ENCODE data around the gene VPS37D.
A peak's percentile ranks its signal among the peaks of the same experiment; 100 is the strongest.

The VPS37D gene

DNA sequence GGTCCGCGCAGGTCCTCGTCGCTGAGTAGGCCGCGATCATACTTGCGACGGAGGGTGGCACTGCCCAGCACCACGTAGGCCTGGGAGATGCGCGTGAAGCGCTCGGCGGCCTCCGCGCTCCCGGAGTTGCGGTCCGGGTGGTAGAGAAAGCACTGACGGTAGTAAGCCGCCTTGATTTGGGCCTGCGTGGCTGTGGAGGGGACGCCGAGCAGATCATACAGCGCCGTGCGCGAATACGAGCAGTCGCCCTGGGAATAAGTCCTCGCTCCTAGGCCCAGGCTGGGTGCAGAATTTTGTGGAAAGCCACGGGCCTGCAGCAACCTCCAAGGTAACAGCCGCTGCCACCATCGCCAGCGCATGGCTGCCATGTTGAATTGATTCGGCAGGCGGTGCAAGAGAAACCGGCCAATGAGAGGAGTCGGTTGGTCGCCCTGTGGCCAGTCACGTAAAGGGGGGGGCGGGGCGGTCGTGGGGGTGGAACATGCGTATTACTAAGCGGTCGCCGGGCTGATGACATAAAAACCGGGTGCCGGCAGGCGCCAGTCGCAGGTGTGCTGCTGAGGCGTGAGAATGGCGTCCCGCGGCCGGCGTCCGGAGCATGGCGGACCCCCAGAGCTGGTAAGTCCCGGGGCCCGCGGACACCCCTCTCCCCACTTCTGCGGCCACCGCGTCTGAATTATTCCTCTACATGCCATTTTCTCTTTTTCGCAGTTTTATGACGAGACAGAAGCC lies 15.6 kb downstream of the VPS37D start, which contains the start of the genes BUD23 and DNAJC30:
TSS of gene BUD23 (plus strand) at position 542 of the 732 bp plus-strand sequence. CDS start at position 571, 29 bp downstream.
TSS of gene DNAJC30 (minus strand) at position 398 of the 732 bp plus-strand sequence. CDS start at position 368, 30 bp downstream.
- Histone ChIP-seq H3K4me3 (ENCODE audit: low read length) (peak within 1 kb of the TSS; percentile 97), H3K9ac (ENCODE audit: low read depth, low read length) (peak within 1 kb of the TSS; percentile 98), H3K27ac (ENCODE audit: low read length) (peak within 1 kb of the TSS; percentile 74), H3K27me3 (ENCODE audit: insufficient read depth, low read length) (no peaks in the 10 kb centered on the region), H3K36me3 (ENCODE audit: insufficient read depth, low read depth, low read length) (peaks cover 27% of the 10 kb centered on the region), H3K9me3 (ENCODE audit: insufficient read depth, low read depth, low read length) (no peaks in the 10 kb centered on the region), H3K4me1 (ENCODE audit: insufficient read depth, low read length) (peaks cover 2% of the 10 kb centered on the region; the same call in 1 of the 2 replicates)

DNA sequence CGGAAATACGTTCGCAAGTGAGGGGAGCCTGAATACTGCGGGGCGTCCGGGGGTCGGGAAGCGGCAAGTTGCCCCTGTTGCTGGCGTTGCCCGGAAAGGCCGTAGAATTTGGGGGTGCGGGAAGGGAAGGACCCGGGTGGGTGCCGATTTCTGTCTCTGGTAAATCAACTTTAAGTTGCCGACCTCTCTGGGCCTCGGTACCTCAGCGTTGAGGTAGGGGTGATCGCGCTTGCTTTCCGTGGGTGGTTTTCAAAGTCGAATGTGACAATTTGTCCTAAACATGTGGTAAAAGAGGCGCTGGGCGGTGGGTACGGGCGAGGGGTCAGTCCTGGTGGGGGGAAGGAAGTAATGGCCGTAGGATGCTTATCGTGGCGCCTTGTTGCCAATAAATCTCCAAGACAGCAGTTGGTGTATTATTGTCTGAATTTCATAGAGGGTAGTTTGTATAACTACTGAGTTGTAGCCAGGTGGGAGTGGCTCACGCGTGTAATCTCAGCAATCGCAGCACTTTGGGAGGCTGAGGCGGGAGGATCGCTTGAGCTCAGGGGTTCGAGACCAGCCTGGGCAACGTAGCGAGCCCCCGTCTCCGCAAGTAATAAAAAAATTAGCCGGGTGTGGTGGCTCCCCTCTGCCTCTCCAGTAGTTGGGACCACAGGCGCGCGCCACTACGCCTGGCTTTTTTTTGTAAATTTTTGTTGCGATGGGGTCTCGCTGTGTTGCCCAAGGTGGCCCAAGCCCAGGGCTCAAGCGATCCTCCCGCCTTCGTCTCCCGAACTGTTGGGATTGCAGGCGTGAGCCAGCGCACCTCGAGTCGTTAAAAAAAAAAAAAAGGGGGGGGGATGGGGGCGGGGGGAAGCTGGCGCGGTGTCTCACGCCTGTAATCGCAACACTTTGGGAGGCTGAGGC lies 16.4 kb downstream of the VPS37D start:
- no peaks in the 10 kb centered on the region for H3K27me3 ChIP-seq (ENCODE audit: insufficient read depth, low read length)
- H3K9ac ChIP-seq (ENCODE audit: low read depth, low read length), result peak overlapping the region; percentile 98
- H3K36me3 ChIP-seq (ENCODE audit: insufficient read depth, low read depth, low read length), result peaks cover 30% of the 10 kb centered on the region

DNA sequence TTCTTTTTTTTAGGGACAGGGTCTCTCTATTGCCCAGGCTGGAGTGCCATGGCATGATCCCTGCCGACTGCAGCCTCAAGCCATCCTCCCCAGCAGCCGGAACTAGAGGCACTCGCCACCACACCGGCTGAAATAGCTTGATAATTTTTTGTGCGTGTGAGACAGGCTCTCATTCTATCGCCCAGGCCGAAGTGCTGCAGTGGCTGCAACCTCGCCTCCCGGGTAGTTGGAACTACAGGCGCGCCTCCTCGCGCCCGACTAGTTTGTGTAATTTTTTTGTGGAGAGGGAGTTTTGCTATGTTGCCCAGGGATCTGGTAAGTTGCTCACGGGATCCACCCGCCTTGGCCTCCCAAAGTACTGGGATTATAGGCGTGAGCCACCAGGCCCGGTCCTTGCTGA lies 17.7 kb downstream of the VPS37D start:
- Histone ChIP-seq H3K9ac (ENCODE audit: low read depth, low read length) (no peak overlapping the region), H3K4me3 (ENCODE audit: low read length) (no peak overlapping the region)

More for the DNA sequence above, 16.4 kb downstream of the VPS37D start:
- H3K27ac ChIP-seq (ENCODE audit: low read length), result peak overlapping the region; percentile 74
- H3K4me1 ChIP-seq (ENCODE audit: insufficient read depth, low read length), result peaks cover 2% of the 10 kb centered on the region; the same call in 1 of the 2 replicates
- no peaks in the 10 kb centered on the region for H3K9me3 ChIP-seq (ENCODE audit: insufficient read depth, low read depth, low read length)
- peak overlapping the region; percentile 97 for H3K4me3 ChIP-seq (ENCODE audit: low read length)

GRCh38 chr7:73688288-73688687 lies 20.7 kb downstream of the VPS37D start:
- H3K9ac ChIP-seq (ENCODE audit: low read depth, low read length), result no peak overlapping the region
- H3K9me3 ChIP-seq (ENCODE audit: insufficient read depth, low read depth, low read length), result no peaks in the 10 kb centered on the region
- H3K27ac ChIP-seq (ENCODE audit: low read length), result no peak overlapping the region
- no peaks in the 10 kb centered on the region for H3K4me1 ChIP-seq (ENCODE audit: insufficient read depth, low read length)
- no peak overlapping the region for H3K4me3 ChIP-seq (ENCODE audit: low read length)
- H3K27me3 ChIP-seq (ENCODE audit: insufficient read depth, low read length), result no peaks in the 10 kb centered on the region
- peaks cover 70% of the 10 kb centered on the region for H3K36me3 ChIP-seq (ENCODE audit: insufficient read depth, low read depth, low read length)

More for the DNA sequence above, 17.7 kb downstream of the VPS37D start:
- Histone ChIP-seq H3K27ac (ENCODE audit: low read length) (no peak overlapping the region), H3K9me3 (ENCODE audit: insufficient read depth, low read depth, low read length) (no peaks in the 10 kb centered on the region), H3K4me1 (ENCODE audit: insufficient read depth, low read length) (peaks cover 2% of the 10 kb centered on the region; the same call in 1 of the 2 replicates), H3K36me3 (ENCODE audit: insufficient read depth, low read depth, low read length) (peaks cover 41% of the 10 kb centered on the region), H3K27me3 (ENCODE audit: insufficient read depth, low read length) (no peaks in the 10 kb centered on the region)

- no peaks in the 10 kb centered on the region for H3K9me3 ChIP-seq (ENCODE audit: insufficient read depth, low read depth, low read length)
- no peaks in the 10 kb centered on the region for H3K27me3 ChIP-seq (ENCODE audit: insufficient read depth, low read length)
- no peaks in the 10 kb centered on the region for H3K4me1 ChIP-seq (ENCODE audit: insufficient read depth, low read length)
- peaks cover 91% of the 10 kb centered on the region for H3K36me3 ChIP-seq (ENCODE audit: insufficient read depth, low read depth, low read length)
- no peak overlapping the region for H3K4me3 ChIP-seq (ENCODE audit: low read length)
- no peak overlapping the region for H3K27ac ChIP-seq (ENCODE audit: low read length)
- no peak overlapping the region for H3K9ac ChIP-seq (ENCODE audit: low read depth, low read length)
These were observed 23.0 kb downstream of the VPS37D start for GRCh38 chr7:73690646-73691045.

GRCh38 chr7:73696372-73696771 lies 28.7 kb downstream of the VPS37D start:
- no peak overlapping the region for H3K27ac ChIP-seq (ENCODE audit: low read length)
- H3K36me3 ChIP-seq (ENCODE audit: insufficient read depth, low read depth, low read length), result peaks cover 84% of the 10 kb centered on the region
- H3K9ac ChIP-seq (ENCODE audit: low read depth, low read length), result no peak overlapping the region
- H3K4me3 ChIP-seq (ENCODE audit: low read length), result no peak overlapping the region
- no peaks in the 10 kb centered on the region for H3K4me1 ChIP-seq (ENCODE audit: insufficient read depth, low read length)
- no peaks in the 10 kb centered on the region for H3K27me3 ChIP-seq (ENCODE audit: insufficient read depth, low read length)
- H3K9me3 ChIP-seq (ENCODE audit: insufficient read depth, low read depth, low read length), result no peaks in the 10 kb centered on the region

DNA sequence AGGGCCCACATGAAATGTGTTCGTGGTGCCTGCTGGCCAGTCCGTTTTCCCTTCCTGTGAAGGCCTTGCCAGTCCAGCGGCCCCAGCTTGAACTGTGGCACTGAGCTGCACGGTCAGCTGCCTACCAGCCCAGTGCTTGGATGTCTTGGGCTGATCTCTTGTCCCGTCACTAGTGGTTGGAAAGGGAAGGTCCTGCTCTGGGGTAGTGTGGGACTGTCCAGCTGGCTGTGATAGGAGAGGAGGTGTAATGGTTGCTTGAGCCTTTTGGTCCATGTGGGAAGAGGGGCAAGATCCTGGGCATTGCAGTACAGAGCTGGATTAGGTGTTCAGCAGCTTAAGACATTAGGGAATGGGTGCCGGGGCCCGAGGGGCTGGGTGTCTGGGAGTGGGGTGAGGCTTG lies 30.8 kb downstream of the VPS37D start:
- Histone ChIP-seq H3K27ac (ENCODE audit: low read length) (no peak overlapping the region), H3K9ac (ENCODE audit: low read depth, low read length) (no peak overlapping the region), H3K4me1 (ENCODE audit: insufficient read depth, low read length) (peaks cover 5% of the 10 kb centered on the region; the same call in 1 of the 2 replicates), H3K36me3 (ENCODE audit: insufficient read depth, low read depth, low read length) (peaks cover 64% of the 10 kb centered on the region), H3K9me3 (ENCODE audit: insufficient read depth, low read depth, low read length) (no peaks in the 10 kb centered on the region), H3K4me3 (ENCODE audit: low read length) (no peak overlapping the region), H3K27me3 (ENCODE audit: insufficient read depth, low read length) (no peaks in the 10 kb centered on the region)

DNA sequence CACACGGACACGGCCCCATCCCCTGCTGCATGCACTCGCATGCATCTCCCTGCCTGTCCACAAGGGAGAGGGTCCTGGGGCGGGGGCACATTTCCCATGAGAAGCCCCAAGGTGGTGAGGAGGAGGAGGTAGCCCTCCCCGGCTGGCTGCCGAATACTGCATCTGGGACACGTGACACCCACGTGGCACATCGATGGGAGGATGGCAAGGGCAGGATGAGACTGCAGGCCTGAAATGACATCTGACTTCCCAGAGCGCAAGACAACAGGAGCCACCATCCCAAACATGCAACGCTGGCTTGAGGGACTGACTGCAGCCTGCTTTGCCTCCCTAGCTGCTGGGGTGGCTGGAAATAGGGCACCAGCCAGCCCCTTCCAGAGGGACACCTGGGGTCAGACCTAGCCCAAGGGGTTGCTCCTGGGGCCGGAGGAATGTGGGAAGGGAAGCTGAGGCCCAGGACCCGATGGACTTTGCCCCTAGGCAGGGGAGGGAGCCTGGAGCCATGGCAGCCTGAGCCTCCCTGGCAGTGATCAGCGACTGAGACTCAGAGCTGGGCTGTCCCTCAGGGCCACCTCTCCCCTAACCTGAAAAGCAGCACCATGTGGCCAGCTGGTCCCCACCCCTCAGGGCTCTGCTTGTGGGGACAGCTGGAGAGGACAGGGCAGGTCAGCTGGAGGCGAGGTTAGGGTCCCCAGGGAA lies 31.9 kb downstream of the VPS37D start:
- peaks cover 53% of the 10 kb centered on the region for H3K36me3 ChIP-seq (ENCODE audit: insufficient read depth, low read depth, low read length)
- H3K9ac ChIP-seq (ENCODE audit: low read depth, low read length), result no peak overlapping the region
- H3K27ac ChIP-seq (ENCODE audit: low read length), result no peak overlapping the region
- H3K4me1 ChIP-seq (ENCODE audit: insufficient read depth, low read length), result peaks cover 7% of the 10 kb centered on the region; the same call in 1 of the 2 replicates
- H3K4me3 ChIP-seq (ENCODE audit: low read length), result no peak overlapping the region
- no peaks in the 10 kb centered on the region for H3K27me3 ChIP-seq (ENCODE audit: insufficient read depth, low read length)
- H3K9me3 ChIP-seq (ENCODE audit: insufficient read depth, low read depth, low read length), result no peaks in the 10 kb centered on the region

GRCh38 chr7:73700069-73700423 lies 32.4 kb downstream of the VPS37D start:
- peaks cover 7% of the 10 kb centered on the region; the same call in 1 of the 2 replicates for H3K4me1 ChIP-seq (ENCODE audit: insufficient read depth, low read length)
- H3K36me3 ChIP-seq (ENCODE audit: insufficient read depth, low read depth, low read length), result peaks cover 48% of the 10 kb centered on the region
- no peaks in the 10 kb centered on the region for H3K9me3 ChIP-seq (ENCODE audit: insufficient read depth, low read depth, low read length)
- no peaks in the 10 kb centered on the region for H3K27me3 ChIP-seq (ENCODE audit: insufficient read depth, low read length)
- no peak overlapping the region for H3K27ac ChIP-seq (ENCODE audit: low read length)
- H3K9ac ChIP-seq (ENCODE audit: low read depth, low read length), result no peak overlapping the region
- H3K4me3 ChIP-seq (ENCODE audit: low read length), result no peak overlapping the region

GRCh38 chr7:73700581-73701134 lies 33.0 kb downstream of the VPS37D start:
- peaks cover 7% of the 10 kb centered on the region; the same call in 1 of the 2 replicates for H3K4me1 ChIP-seq (ENCODE audit: insufficient read depth, low read length)
- no peaks in the 10 kb centered on the region for H3K9me3 ChIP-seq (ENCODE audit: insufficient read depth, low read depth, low read length)
- no peak overlapping the region for H3K4me3 ChIP-seq (ENCODE audit: low read length)
- H3K27me3 ChIP-seq (ENCODE audit: insufficient read depth, low read length), result no peaks in the 10 kb centered on the region
- no peak overlapping the region for H3K27ac ChIP-seq (ENCODE audit: low read length)
- H3K9ac ChIP-seq (ENCODE audit: low read depth, low read length), result no peak overlapping the region
- peaks cover 43% of the 10 kb centered on the region for H3K36me3 ChIP-seq (ENCODE audit: insufficient read depth, low read depth, low read length)

Measured in iPS-20b (cell line).